ENCODE results near the gene RGS17.

DNA sequence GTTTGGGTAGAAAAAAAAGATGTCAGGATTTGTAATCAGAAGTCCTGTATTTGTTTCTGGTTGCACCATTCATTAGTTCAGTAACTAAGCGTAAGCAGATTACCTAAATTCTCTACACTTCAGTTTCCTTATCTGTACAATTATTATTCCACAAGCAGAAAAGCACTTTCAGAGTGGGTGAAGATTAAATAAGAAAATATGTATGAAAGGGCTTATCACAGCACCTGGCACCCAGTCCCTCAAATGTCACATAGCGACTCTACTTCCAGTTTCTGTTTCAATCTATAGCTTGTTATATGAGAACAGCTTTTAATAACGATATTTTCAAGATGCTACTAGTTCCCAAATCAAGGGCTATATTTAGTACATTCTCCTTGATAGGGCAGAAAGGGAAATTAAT lies 31.4 kb downstream of the RGS17 start:
- TF ChIP-seq, protein P1, sequence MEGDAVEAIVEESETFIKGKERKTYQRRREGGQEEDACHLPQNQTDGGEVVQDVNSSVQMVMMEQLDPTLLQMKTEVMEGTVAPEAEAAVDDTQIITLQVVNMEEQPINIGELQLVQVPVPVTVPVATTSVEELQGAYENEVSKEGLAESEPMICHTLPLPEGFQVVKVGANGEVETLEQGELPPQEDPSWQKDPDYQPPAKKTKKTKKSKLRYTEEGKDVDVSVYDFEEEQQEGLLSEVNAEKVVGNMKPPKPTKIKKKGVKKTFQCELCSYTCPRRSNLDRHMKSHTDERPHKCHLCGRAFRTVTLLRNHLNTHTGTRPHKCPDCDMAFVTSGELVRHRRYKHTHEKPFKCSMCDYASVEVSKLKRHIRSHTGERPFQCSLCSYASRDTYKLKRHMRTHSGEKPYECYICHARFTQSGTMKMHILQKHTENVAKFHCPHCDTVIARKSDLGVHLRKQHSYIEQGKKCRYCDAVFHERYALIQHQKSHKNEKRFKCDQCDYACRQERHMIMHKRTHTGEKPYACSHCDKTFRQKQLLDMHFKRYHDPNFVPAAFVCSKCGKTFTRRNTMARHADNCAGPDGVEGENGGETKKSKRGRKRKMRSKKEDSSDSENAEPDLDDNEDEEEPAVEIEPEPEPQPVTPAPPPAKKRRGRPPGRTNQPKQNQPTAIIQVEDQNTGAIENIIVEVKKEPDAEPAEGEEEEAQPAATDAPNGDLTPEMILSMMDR (IDR thresholded peaks at IDR 0.05; ENCODE audit: insufficient read depth, low read length): no peak
- TF ChIP-seq, protein P2, sequence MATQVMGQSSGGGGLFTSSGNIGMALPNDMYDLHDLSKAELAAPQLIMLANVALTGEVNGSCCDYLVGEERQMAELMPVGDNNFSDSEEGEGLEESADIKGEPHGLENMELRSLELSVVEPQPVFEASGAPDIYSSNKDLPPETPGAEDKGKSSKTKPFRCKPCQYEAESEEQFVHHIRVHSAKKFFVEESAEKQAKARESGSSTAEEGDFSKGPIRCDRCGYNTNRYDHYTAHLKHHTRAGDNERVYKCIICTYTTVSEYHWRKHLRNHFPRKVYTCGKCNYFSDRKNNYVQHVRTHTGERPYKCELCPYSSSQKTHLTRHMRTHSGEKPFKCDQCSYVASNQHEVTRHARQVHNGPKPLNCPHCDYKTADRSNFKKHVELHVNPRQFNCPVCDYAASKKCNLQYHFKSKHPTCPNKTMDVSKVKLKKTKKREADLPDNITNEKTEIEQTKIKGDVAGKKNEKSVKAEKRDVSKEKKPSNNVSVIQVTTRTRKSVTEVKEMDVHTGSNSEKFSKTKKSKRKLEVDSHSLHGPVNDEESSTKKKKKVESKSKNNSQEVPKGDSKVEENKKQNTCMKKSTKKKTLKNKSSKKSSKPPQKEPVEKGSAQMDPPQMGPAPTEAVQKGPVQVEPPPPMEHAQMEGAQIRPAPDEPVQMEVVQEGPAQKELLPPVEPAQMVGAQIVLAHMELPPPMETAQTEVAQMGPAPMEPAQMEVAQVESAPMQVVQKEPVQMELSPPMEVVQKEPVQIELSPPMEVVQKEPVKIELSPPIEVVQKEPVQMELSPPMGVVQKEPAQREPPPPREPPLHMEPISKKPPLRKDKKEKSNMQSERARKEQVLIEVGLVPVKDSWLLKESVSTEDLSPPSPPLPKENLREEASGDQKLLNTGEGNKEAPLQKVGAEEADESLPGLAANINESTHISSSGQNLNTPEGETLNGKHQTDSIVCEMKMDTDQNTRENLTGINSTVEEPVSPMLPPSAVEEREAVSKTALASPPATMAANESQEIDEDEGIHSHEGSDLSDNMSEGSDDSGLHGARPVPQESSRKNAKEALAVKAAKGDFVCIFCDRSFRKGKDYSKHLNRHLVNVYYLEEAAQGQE (IDR thresholded peaks at IDR 0.05; ENCODE audit: insufficient replicate concordance, low read depth): no peak

All from HL-60 (cell line).